Calu3 (cell line): ENCODE measurements around the gene CLK3. TPM values are rescaled to one million over a fixed set of nuclear protein-coding genes. Genes with fewer than 3 reads are reported as not detected.

Experiments used
- BruUV-seq: library from RNA; stranded (reverse); fragments of 400-500 nt; replicated peaks from 2 replicates; lab custom pipeline; 2021; lab: Mats Ljungman, UMichigan
- CTCF ChIA-PET: fragments of 300-600 bp; sonication (Branson Sonifier 250); formaldehyde crosslinking; loops from one replicate; lab custom pipeline; 2022; ENCODE audit warnings: antibody characterized with exemption; lab: Charles Lee
- DNase-seq: peaks from one replicate; pipeline ENCODE4 v3.0.0; 2022
- H3K27ac Mint-ChIP-seq: one replicate; pipeline ENCODE4 v1.8.0; 2022; ENCODE audit warnings: mixed read lengths; ENCODE audit not compliant: unreplicated experiment
- H3K27me3 Mint-ChIP-seq: one replicate; pipeline ENCODE4 v1.8.0; 2022; ENCODE audit warnings: mixed read lengths; ENCODE audit not compliant: unreplicated experiment
- H3K36me3 Mint-ChIP-seq: one replicate; pipeline ENCODE4 v1.8.0; 2022; ENCODE audit warnings: mild to moderate bottlenecking, moderate library complexity, mixed read lengths; ENCODE audit not compliant: insufficient read depth, unreplicated experiment
- H3K4me1 Mint-ChIP-seq: one replicate; pipeline ENCODE4 v1.8.0; 2022; ENCODE audit warnings: mild to moderate bottlenecking, low read depth, mixed read lengths; ENCODE audit not compliant: unreplicated experiment
- H3K4me3 Mint-ChIP-seq: one replicate; pipeline ENCODE4 v1.8.0; 2022; ENCODE audit warnings: mild to moderate bottlenecking, low read depth, moderate library complexity, mixed read lengths; ENCODE audit not compliant: unreplicated experiment
- H3K9me3 Mint-ChIP-seq: one replicate; pipeline ENCODE4 v1.8.0; 2022; ENCODE audit warnings: low read depth, mixed read lengths; ENCODE audit not compliant: unreplicated experiment
- CTCF ChIP-seq: fragments of 200-600 bp; IDR thresholded peaks from one replicate; pipeline ENCODE4 v1.8.0; 2022; ENCODE audit warnings: antibody characterized with exemption; ENCODE audit not compliant: unreplicated experiment
- intact Hi-C: fragments of 100-400 bp; cut with micrococcal nuclease; formaldehyde crosslinking; loops from one replicate; pipeline ENCODE4 v1.10.0; 2022; ENCODE audit not compliant: unreplicated experiment
- total RNA-seq: library from RNA; stranded (reverse); gene quantifications from 2 replicates; pipeline ENCODE4 v1.2.3, GENCODE V29; 2022

The CLK3 gene
- total RNA-seq, 1 experiment from 2014 or later = 93.5 TPM

GRCh38 chr15:74632601-74633000, 17.0 kb downstream of the CLK3 start:
- CTCF ChIA-PET = interaction anchor here (1.1 to 7.9 kb wide), 7 partner anchors 9 to 258 kb away, joined by 3 to 107 read pairs (median 6); partner anchors contain the start of gene ARID3B
- DNase-seq = no peak
- Mint-ChIP-seq H3K27ac (no peak overlapping the region), H3K27me3 (no peaks in the 10 kb centered on the region), H3K4me1 (no peaks in the 10 kb centered on the region), H3K4me3 (no peak overlapping the region), H3K9me3 (no peaks in the 10 kb centered on the region), H3K36me3 (peaks cover 67% of the 10 kb centered on the region)
- intact Hi-C loops = loop anchor here (1.0 kb wide), 1 partner anchor 258 kb away; no protein-coding TSS in a partner anchor
- no TSS peak for BruUV-seq
- no peak for TF ChIP-seq CTCF

GRCh38 chr15:74633781-74634180, 18.1 kb downstream of the CLK3 start:
- TF ChIP-seq CTCF = no peak
- CTCF ChIA-PET = interaction anchor here (0.6 to 7.9 kb wide), 3 partner anchors 15 to 136 kb away, joined by 4 to 107 read pairs (median 5); no protein-coding TSS in a partner anchor
- H3K27me3 Mint-ChIP-seq = no peaks in the 10 kb centered on the region

GRCh38 chr15:74635228-74635627, 19.6 kb downstream of the CLK3 start:
- TF ChIP-seq CTCF = peak; percentile 94
- no peaks in the 10 kb centered on the region for H3K4me1 Mint-ChIP-seq
- DNase-seq = peak; percentile 81
- H3K27ac Mint-ChIP-seq = no peak overlapping the region
- BruUV-seq = no TSS peak
- CTCF ChIA-PET = interaction anchor here (0.5 to 7.9 kb wide), 3 partner anchors 16 to 134 kb away, joined by 5 to 107 read pairs (median 7); no protein-coding TSS in a partner anchor
- no peaks in the 10 kb centered on the region for H3K27me3 Mint-ChIP-seq
- H3K9me3 Mint-ChIP-seq = no peaks in the 10 kb centered on the region
- peaks cover 60% of the 10 kb centered on the region for H3K36me3 Mint-ChIP-seq
- intact Hi-C loops = loop anchor here (1.0 to 2.0 kb wide), 2 partner anchors 134 to 316 kb away; no protein-coding TSS in a partner anchor
- H3K4me3 Mint-ChIP-seq = no peak overlapping the region

More at GRCh38 chr15:74633781-74634180, 18.1 kb downstream of the CLK3 start:
- Mint-ChIP-seq H3K4me1 (no peaks in the 10 kb centered on the region), H3K36me3 (peaks cover 59% of the 10 kb centered on the region), H3K27ac (no peak overlapping the region), H3K9me3 (no peaks in the 10 kb centered on the region), H3K4me3 (no peak overlapping the region)
- intact Hi-C loops = loop anchor here (2.0 kb wide), 1 partner anchor 317 kb away; no protein-coding TSS in a partner anchor
- no peak for DNase-seq
- no TSS peak for BruUV-seq

- H3K36me3 Mint-ChIP-seq = peaks cover 47% of the 10 kb centered on the region
- BruUV-seq = no TSS peak
- TF ChIP-seq CTCF = no peak
- CTCF ChIA-PET = interaction anchor here (7.9 kb wide), 1 partner anchor 132 kb away, joined by 107 read pairs; no protein-coding TSS in a partner anchor
- H3K4me3 Mint-ChIP-seq = no peak overlapping the region
- peaks cover 2% of the 10 kb centered on the region for H3K4me1 Mint-ChIP-seq
- H3K27ac Mint-ChIP-seq = no peak overlapping the region
- DNase-seq = no peak
- intact Hi-C loops = no loop called here
- no peaks in the 10 kb centered on the region for H3K27me3 Mint-ChIP-seq
- H3K9me3 Mint-ChIP-seq = no peaks in the 10 kb centered on the region
Measured at GRCh38 chr15:74636984-74637383, 21.3 kb downstream of the CLK3 start.
